ENCODE measurements around the gene PDZK1IP1.

GRCh38 chr1:47233186-47233585, 43.4 kb upstream of the PDZK1IP1 start:
- TF ChIP-seq CTCF (IDR thresholded peaks at IDR 0.05; ENCODE audit: poor library complexity, severe bottlenecking) (no peak), EZH2 (IDR thresholded peaks at IDR 0.05; ENCODE audit: borderline replicate concordance, insufficient read depth, low read length, poor library complexity, severe bottlenecking) (no peak), REST (IDR thresholded peaks at IDR 0.05; ENCODE audit: borderline replicate concordance) (no peak)

All from neural cell (in vitro differentiated cells).